Adipose tissue (tissue), 3 donors: ENCODE data around the gene XAB2. TPM values are rescaled to one million over a fixed set of nuclear protein-coding genes. Genes with fewer than 3 reads are reported as not detected.
"Not testable (repeated sequence)": the region's sequence is repeated elsewhere in the genome, so short reads cannot be mapped to it uniquely, and the experiment has no call there.

Experiments
- H3K27ac ChIP-seq: one replicate; pipeline ENCODE4 v1.5.1; 2013; ENCODE audit warnings: low read depth, low read length
- WGBS, 3 donors: extraction: QIAGEN DNeasy Blood & Tissue Kit; methylation state at CpG; one replicate each; pipeline ENCODE4 v1.1.7; 2013; 5-methylcytosine and 5-hydroxymethylcytosine counted together
- polyA plus RNA-seq, 3 donors: library from polyadenylated mRNA; stranded (reverse); fragments of 200-250 nt; gene quantifications; one replicate each; pipeline ENCODE4 v1.2.3, GENCODE V29; 2013
- donor health status: healthy with polysubstance abuse.
- donor health status: Bipolar disorder and iron deficiency.
- donor health status: healthy.

The XAB2 gene
- polyA plus RNA-seq, 3 donors: 23.3 to 33.7 (median 29.4) TPM

DNA sequence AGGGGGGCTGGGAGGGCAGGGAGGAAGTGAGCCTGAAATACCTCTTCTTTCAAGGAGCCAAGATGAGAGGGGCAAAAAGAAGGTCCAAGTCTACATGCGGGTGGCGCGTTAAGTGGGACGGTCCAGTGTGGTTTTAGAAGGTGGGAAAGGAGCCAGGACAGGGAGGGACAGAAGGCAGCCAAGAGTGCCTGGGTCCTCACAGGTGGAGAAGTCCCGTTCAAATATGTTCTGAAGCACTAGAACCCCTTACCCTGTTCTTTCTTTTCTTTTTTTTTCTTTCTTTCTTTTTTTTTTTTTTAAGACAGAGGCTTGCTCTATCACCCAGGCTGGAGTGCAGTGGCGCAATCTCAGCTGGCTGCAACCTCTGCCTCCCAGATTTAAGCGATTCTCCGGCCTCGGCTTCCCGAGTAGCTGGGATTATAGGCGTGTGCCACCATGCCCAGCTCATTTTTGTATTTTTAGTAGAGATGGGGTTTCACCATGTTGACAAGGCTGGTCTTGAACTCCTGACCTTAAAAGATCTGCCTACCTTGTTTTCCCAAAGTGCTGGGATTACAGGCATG is 26.3 kb downstream of the XAB2 start:
- H3K27ac ChIP-seq: no peak overlapping the region
- 51 to 60% (median 54%) methylated on average over 11 of the region's 11 CpGs for WGBS, 3 donors

DNA sequence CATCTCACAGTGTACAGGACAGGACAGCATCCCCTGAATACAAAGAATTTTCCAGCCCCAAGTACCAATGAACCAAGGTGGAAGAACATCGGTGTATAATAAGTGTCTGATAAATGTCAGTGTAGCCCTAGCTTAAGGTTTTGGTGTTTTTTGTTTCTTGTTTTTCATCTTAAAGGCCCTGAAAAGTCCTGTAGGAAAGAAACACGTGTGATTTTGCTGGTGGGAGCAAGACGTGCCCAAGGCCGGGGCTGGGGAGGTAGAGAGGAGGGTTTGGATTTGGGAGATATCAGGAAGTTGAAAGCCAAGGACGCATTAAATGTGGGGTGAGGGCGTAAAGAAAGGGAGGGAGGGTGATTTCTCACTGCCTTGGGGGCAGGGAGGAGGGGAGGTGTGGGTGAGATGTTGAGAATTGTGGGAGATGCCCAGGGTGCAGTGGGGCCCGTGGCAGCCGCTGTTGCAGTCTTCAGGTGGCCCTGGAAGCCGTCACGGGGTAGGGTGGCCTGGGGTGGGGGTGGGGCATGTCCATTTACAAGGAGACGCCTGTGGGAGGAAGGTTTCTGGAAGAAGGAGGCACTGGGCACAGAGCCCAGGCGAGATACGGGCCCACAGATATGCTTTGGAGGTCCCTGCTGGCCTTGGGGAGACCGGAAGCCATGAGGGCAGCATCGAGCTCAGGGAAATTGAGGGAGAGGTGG is 27.0 kb downstream of the XAB2 start:
- no peak overlapping the region for H3K27ac ChIP-seq

DNA sequence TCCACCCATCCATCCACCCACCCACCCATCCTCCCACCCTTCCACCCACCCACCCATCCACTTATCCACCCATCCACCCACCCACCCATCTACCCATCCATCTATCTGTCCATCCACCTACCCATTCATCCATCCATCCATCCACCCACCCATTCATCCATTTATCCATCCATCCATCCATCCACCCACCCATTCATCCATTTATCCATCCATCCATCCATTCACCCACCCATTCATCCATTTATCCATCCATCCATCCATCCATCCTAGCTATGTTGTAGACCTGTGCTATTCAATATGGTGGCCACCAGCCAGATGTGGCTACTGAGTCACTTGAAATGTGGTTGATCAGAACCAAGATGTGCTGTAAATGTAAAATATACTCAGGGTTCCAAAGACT is 28.6 kb downstream of the XAB2 start:
- H3K27ac ChIP-seq: no peak overlapping the region

More for the DNA sequence above, 27.0 kb downstream of the XAB2 start:
- WGBS, 3 donors: 24 to 36% (median 33%) methylated on average over 14 to 15 of the region's 15 CpGs

DNA sequence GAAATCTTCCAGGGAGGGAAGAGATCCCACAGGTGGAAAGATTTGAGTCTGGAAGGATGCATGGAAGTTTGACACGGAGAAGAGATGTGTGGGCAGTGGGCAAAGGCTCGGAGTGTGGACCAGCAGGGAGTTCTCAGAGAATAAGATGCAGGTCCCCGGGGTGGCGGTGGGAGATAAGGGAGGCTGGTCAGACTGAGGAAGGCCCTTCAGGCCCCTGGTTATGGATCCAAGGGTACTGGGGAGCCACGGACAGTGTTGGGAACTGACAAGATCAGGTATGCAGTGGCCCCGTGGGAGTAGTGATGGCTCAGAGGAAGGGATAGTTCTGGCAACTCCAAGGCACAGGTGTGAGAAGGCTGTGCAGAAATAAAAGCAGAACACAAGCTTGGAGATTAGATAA is 31.2 kb downstream of the XAB2 start:
- WGBS, 3 donors: 71 to 80% (median 75%) methylated on average over 6 of the region's 6 CpGs

DNA sequence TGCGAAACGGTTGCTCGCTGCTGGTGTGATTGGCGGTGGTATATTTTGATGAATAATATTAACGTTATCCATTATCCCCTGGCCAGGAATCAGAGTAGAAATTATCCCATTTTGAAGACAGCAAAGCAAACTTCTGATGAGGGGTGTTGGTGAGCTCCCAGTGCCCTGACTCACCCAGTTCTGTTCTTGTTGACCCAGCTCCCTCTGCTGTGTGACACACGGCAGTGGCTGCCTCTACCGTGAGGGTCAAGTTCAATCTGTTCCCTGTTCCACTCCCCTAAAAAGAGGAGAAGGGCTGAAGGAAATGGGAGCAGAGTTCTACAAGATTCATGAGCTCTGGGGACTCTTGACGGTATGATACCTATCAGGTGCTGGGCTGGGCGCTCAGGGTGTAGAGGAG is 31.7 kb downstream of the XAB2 start:
- WGBS, 3 donors: 62 to 75% (median 66%) methylated on average over 9 of the region's 9 CpGs

More for the DNA sequence above, 31.2 kb downstream of the XAB2 start:
- H3K27ac ChIP-seq: no peak overlapping the region

DNA sequence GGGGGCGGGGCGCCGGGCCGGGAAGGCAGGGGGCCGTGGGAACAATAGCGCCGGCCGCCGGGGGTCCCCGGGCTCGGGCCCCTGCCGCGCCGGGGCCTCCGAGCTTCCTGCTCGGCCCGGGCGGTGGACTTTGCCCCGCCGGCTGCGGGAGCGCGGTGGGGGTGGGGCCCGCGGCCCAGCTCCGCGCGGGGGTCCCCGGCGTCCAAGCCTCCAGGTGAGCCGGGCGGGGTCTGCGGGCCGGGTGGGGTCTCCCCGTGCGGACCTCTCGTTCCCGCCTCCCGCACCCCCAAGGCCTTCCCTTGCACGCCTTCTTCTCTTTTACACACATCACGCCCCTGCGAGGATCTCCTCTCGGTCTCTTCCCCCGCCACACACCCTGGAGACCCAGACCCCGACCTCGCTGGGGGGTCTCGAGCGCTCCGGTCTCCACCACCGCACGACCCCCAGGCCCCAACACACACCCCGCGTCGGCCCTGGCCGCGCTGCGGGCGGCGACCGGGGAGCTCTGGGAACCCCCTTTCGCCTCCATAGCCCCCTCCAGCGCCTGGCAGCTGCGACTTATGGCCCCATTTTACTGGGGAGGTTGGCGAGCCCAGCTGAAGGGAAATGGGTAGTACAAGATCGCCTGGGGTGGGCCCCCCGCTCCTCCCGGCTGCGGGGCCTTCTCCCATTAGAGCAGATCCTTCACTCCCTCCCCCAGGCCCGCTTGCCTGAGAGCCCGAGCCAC is 33.0 kb downstream of the XAB2 start:
- WGBS, 3 donors: 2 to 4% (median 4%) methylated on average over 51 to 68 of the region's 70 CpGs
- H3K27ac ChIP-seq: no peak overlapping the region

More for the DNA sequence above, 31.7 kb downstream of the XAB2 start:
- H3K27ac ChIP-seq: no peak overlapping the region

DNA sequence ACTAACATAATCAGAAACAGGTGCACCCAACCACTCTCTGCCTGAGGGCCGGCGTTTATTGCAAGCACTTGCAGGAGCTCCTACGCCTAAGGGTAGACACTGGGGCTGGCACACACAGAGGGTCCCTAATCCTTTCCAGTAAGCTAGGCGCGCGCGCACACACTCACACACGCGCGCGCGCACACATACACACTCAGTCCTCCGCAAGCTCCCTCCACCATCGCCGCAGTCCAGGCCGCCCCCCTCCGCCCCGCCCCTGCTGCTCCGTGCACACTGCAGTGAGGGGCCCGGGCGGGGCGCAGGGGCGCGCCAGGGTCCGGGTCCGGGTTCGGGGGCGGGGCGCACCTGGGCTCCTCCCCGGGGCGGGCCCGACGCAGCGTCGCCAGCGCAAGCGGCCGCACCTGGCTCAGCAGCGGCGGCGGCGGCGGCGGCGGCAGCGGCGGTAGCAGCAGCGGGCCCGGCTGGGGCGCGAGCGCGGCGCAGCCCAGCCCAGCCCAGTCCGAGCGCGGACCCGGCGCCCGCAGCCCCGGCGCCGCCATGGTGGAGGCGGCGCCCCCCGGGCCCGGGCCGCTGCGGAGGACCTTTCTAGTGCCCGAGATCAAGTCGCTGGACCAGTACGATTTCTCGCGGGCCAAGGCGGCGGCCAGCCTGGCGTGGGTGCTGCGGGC is 33.7 kb downstream of the XAB2 start, which contains the start of gene CAMSAP3:
TSS of gene CAMSAP3 (plus strand) at position 398 of the 668 bp plus-strand sequence. CDS start at position 538, 140 bp downstream.
- 0 to 1% (median 1%) methylated on average over 35 to 78 of the region's 78 CpGs for WGBS, 3 donors

DNA sequence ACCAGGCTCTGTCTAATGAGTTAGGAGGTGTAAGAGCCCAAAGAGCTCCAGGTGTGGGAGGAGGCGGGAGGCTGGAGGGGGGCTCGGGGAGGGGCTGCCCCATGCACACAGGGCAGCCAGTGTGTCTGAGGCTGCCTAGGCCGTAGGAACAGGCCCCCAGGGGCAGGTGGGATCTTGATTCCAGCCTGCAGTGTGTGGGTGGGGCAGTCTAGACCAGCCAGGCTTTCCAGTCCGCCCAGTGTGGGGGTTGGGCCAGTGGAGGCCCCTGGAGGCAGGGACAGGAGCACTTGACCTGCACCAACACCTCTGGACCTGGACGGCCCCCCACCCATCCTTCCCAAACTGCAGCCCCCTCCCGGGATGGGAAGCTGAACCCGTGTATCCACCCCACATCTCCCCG is 39.1 kb downstream of the XAB2 start:
- WGBS, 3 donors: 31 to 58% (median 54%) methylated on average over 8 of the region's 8 CpGs
- H3K27ac ChIP-seq: no peak overlapping the region

More for the DNA sequence above, 33.7 kb downstream of the XAB2 start, which contains the start of gene CAMSAP3:
- no peak within 1 kb of the TSS for H3K27ac ChIP-seq

DNA sequence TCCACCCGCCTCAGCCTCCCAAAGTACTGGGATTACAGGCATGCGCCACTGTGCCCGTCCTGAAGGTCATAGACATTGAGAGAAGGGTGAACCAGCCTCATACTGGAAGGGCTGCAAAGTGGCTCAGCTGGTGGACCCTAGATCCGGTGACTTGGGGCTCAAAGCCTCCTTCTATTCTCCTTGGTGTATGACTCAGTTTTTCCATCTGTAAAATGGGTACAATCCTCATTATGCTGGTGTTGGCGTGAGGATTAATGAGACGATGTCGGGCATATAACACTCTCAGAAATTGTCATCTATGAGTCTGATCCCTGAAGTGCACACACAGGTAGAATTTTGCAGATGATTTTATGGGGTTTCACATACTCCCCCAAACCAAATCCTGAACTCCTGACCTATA is 39.5 kb downstream of the XAB2 start:
- no peak overlapping the region for H3K27ac ChIP-seq
- 86 to 92% (median 89%) methylated on average over 7 of the region's 7 CpGs for WGBS, 3 donors

DNA sequence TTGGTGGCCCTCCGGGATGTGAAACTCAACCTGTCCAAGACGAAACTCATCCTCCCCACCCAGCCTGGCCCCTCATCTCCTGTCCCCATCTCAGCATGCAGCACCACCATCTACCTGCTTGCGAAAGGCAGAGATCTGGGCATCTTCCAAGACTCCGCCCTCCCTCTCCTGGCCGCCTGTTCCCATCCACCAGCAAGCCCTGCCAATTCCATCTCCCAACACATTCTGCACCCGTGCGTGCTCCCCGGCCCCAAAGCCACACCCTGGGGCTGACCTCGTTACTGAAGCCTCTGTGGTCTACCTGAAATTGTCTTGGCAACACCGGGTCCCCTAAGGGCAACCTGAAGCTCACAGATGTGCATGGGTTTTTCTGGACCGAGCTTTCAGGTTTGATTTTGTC is 46.9 kb downstream of the XAB2 start:
- H3K27ac ChIP-seq: no peak overlapping the region
- WGBS, 3 donors: 57 to 60% (median 59%) methylated on average over 11 of the region's 11 CpGs

DNA sequence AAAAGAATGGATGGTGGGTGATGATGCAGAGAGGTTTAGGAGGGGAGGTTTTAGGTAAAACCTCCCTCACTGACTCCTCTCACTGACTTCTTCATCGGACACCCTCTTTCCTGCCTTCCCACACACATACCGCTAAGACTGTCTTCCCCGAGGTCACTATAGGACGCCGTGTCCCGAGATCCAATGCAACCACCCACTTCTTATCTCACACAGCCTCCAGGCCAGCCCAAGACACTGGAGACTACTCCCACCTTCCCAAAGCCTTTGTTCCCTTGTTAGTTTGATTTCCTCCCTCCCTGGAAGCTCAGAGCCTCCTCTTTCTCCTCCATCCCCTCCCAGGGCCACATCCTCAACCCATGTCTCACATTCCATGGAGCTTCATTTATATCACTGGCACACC is 50.2 kb downstream of the XAB2 start:
- WGBS, 3 donors: 56 to 70% (median 65%) methylated on average over 6 of the region's 6 CpGs
- no peak overlapping the region for H3K27ac ChIP-seq

DNA sequence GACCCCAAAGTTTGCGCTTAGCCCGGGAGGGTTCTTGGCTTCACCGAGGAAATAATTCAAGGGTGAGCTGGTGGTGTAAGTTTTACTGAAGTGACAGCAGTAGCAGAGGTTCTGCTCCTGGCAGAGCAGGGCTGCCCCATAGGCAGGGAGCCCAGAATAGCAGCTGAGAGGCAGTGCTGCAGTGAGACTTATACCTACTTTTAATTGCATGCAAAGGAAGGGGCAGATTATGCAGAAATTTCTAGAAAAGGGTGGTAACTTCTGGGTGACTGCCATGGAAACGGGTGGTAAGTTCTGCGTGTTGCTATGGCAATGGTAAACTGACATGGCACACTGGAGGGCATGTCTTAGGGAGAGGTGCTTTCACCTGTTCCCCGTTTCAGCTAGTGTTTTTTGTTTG is 51.2 kb downstream of the XAB2 start:
- WGBS, 3 donors: 57 to 75% (median 64%) methylated on average over 6 of the region's 6 CpGs
- H3K27ac ChIP-seq: no peak overlapping the region

DNA sequence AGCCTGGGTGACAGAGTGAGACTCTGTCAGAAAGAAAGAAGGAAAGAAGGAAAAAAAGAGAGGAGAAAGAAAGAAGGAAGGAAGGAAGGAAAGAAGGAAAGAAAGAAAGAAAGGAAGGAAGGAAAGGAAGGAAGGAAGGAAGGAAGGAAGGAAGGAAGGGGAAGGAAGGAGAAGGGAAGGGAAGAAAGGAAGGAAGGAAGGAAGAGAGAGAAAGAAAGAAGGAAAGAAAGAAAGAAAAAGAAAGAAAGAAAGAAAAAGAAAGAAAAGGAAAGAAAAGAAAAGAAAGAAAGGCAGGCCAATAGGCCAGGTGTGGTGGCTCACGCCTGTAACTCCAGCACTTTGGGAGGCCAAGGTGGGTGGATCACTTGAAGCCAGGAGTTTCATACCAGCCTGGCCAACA is 51.9 kb downstream of the XAB2 start:
- not testable (repeated sequence) for H3K27ac ChIP-seq
- 90 to 96% (median 95%) methylated on average over 1 of the region's 1 CpG for WGBS, 3 donors

DNA sequence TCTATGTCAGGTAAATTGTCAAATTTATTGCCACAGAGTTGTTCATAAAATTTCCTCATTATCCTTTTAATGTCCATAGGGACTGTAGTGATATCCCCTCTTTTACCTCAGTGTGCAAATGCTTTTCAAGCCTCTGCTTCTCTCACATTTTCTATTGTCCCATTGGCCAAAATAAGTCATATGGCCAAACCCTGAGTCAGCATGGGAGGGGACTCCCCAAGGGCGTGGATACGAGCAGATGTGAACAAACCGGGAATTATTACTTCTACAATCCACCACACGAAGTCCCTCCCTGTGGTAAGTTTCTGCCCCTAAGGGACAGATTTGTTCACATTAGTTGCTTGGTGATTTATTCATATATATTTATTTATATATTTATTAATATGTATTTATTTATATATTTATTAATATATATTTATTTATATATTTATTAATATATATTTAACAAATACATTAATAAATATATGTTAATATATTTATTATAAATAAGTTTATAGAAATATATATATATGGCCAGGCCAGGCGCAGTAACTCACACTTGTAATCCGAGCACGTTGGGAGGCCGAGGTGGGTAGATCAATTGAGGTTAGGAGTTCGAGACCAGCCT is 53.8 kb downstream of the XAB2 start:
- no peak overlapping the region for H3K27ac ChIP-seq
- 65 to 73% (median 67%) methylated on average over 9 of the region's 9 CpGs for WGBS, 3 donors

DNA sequence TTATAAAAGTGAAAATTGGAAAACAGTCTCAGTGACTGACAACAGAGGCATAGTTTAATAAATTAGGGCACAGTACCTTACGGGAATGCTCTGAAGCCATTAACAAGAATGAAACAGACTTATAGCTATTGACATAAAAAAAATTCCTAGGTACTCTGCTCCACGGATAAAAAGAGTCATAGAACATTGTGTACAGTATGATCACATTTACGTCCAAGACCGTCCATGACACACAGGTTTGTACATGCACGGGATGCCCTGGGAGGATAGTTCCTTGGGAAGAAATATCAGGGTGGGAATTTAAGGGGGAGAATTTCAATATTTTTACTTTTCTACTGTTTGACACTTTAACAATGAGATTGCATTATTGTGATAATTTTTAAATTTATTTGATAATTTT is 58.6 kb downstream of the XAB2 start:
- 68 to 87% (median 83%) methylated on average over 5 of the region's 5 CpGs for WGBS, 3 donors

More for the DNA sequence above, 58.6 kb downstream of the XAB2 start:
- no peak overlapping the region for H3K27ac ChIP-seq
